ENCODE results near the gene CPSF4L.
A peak's percentile ranks its signal among the peaks of the same experiment; 100 is the strongest.

The CPSF4L gene

DNA sequence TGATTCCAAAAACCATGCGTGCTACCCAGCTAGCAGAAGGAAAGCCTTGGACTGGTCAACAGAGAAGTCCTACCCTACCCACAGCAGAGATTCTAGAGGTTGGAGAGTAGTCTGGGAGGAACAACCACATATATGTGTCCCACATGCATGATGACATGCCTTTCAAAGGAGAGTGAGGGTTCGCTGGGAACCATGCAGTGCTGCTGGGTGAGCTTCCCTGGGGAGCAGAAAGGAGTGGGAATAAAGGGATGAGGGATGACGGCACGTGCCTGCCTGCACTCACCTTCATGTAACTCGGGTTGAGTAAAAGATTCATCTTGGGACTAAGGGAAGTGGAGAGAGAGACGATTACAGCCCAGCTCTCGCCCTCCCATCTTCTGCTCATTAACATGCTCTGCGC is 9.8 kb downstream of the CPSF4L start:
- Mint-ChIP-seq H3K27me3 (peaks cover 0 to 5% of the 10 kb centered on the region in 2 donors), H3K27ac (no peak overlapping the region), H3K36me3 (ENCODE audit: insufficient read depth) (peaks cover 7% of the 10 kb centered on the region), H3K4me1 (ENCODE audit: low read depth in 2 of 2) (peaks cover 0 to 3% of the 10 kb centered on the region in 2 donors), H3K9me3 (no peaks in the 10 kb centered on the region), H3K4me3 (no peak overlapping the region)
- ATAC-seq (replicated peaks) (no peak), DNase-seq (no peak)

DNA sequence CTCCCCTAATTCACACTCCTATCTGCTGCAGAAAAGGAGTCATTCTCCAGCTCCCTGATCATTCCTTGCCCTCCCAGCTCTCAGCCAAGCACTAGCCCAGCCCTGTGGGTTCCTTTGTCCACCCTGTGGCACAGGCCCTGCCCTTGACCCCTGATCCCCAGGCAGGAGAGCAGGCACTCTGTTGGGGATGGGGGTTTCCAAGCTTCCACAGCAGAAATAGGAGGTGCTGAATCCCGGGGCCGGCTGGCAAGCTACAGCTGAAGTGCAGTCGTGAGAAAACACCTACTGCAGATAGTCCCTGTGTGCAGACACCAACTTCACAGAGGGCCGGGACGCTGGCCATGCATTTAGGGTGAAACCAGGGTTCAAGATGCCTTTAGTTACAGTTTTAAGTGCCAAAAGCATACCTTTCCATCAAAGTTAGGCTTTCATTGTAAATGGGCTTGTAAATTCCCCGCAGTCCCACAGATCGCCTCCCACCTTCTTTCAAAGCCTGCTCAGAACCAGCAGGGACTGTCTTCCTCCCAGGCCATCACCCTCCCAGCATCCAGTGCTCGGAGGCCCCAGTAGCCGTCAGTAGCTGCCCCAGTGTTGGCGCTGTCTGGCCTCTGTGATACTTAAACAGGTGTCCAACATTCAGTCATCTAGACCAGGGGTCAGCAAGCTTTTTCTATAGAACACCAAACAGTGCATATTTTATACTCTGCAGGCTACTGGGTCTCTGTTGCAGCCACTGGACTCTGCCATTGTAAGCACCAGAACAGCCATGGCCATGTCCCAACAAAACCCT is 10.6 kb downstream of the CPSF4L start:
- H3K9me3 Mint-ChIP-seq: no peaks in the 10 kb centered on the region
- H3K36me3 Mint-ChIP-seq (ENCODE audit: insufficient read depth): peaks cover 10% of the 10 kb centered on the region
- H3K4me1 Mint-ChIP-seq (ENCODE audit: low read depth in 2 of 2): peaks cover 0 to 3% of the 10 kb centered on the region in 2 donors
- H3K4me3 Mint-ChIP-seq: no peak overlapping the region
- DNase-seq (no peak), ATAC-seq (replicated peaks) (no peak)
- H3K27me3 Mint-ChIP-seq: peaks cover 0 to 5% of the 10 kb centered on the region in 2 donors
- peak overlapping the region; percentile 59 to 72 for H3K27ac Mint-ChIP-seq

DNA sequence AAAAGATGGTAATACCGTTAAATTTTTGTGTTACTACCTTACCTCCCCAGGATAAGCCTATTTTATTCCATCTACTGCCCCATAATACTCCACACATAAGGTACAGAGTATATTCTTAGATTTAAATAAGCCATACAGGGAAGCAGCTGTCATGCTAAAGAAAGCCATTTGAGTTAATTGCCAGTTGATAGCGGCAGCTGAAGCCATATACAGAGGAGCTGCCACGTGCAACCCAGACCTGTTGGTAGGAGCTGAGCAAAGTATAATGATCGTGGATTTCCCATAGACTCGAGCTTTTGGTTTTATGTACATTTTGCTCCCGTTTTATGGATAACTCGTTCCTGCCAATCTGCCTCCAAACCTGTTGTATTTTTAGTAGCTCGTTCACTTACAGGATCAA is 12.0 kb downstream of the CPSF4L start:
- Mint-ChIP-seq H3K4me3 (no peak overlapping the region), H3K36me3 (ENCODE audit: insufficient read depth) (peaks cover 16% of the 10 kb centered on the region), H3K9me3 (no peaks in the 10 kb centered on the region), H3K27ac (no peak overlapping the region), H3K4me1 (ENCODE audit: low read depth in 2 of 2) (no peaks in the 10 kb centered on the region), H3K27me3 (no peaks in the 10 kb centered on the region)
- no peak for ATAC-seq (replicated peaks)
- no peak for DNase-seq

DNA sequence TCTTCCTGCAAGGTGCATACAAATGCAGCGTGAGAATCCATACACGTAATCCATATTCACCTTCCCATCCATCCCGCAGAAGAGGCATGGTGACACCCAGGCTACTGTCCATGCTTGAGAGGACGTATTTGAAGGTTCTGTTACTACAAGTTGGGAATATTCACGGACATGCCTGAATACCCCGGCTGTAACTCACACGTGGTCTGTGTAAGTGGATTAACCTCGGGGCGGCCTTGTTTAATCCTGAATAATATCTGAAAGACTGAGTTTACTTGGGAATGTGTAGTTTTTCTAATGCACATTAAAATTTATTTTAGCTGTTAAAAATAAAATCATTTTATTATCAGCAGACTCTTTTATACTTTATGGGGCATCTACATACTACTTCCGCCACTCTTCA is 13.1 kb downstream of the CPSF4L start:
- Mint-ChIP-seq H3K36me3 (ENCODE audit: insufficient read depth) (peaks cover 28% of the 10 kb centered on the region), H3K9me3 (no peaks in the 10 kb centered on the region), H3K27me3 (no peaks in the 10 kb centered on the region), H3K4me3 (no peak overlapping the region), H3K27ac (no peak overlapping the region), H3K4me1 (ENCODE audit: low read depth in 2 of 2) (no peaks in the 10 kb centered on the region)
- ATAC-seq (replicated peaks) (no peak), DNase-seq (no peak)

DNA sequence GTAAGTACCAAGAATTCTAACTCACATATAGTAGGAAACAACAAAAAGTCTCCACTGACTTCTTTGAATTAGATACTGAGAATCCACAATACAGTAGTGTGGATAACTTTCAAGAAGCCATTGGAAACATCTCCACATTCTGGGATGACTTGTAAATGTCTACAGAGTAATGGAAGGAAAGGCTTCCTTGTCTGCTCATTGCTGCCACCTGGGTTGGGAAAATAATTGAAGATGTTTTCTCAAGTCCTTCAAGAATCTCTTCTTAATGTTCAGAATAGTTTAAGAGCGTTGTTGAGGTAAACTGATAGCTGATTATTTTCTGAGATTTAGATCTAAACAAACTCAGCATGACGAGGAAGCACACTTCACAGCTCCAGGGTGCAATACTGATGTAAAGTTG is 14.0 kb downstream of the CPSF4L start:
- Mint-ChIP-seq H3K4me1 (ENCODE audit: low read depth in 2 of 2) (no peaks in the 10 kb centered on the region), H3K27ac (peak overlapping the region in 1 of 2 donors; percentile 8)

DNA sequence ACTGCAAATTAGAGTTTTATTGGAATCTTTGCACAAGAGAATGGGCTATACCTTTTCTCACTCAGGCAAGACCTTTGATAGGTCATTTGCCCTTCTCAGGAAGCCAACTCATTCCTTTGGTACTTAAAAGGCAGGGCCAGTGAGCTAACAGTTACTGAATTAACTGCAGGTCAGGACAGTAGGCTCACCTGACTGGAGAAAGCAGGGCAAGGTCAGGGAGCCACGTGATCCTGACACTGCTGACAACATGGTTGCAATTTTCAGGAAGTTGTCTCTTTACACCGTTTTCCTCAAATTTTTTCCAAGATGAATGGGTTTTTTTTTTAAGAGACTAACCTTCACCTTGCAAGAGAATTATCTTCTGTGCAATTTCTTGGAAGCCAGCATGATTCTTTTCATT is 21.1 kb downstream of the CPSF4L start:
- ATAC-seq (replicated peaks) (no peak), DNase-seq (no peak)
- peaks cover 12 to 17% of the 10 kb centered on the region in 2 donors for H3K4me1 Mint-ChIP-seq (ENCODE audit: low read depth in 2 of 2)
- H3K4me3 Mint-ChIP-seq: no peak overlapping the region
- H3K9me3 Mint-ChIP-seq: no peaks in the 10 kb centered on the region
- H3K36me3 Mint-ChIP-seq (ENCODE audit: insufficient read depth): peaks cover 24% of the 10 kb centered on the region
- no peaks in the 10 kb centered on the region for H3K27me3 Mint-ChIP-seq
- H3K27ac Mint-ChIP-seq: no peak overlapping the region

More for the DNA sequence above, 14.0 kb downstream of the CPSF4L start:
- Mint-ChIP-seq H3K27me3 (no peaks in the 10 kb centered on the region), H3K36me3 (ENCODE audit: insufficient read depth) (peaks cover 32% of the 10 kb centered on the region), H3K4me3 (no peak overlapping the region), H3K9me3 (no peaks in the 10 kb centered on the region)
- ATAC-seq (replicated peaks): no peak
- DNase-seq: no peak

DNA sequence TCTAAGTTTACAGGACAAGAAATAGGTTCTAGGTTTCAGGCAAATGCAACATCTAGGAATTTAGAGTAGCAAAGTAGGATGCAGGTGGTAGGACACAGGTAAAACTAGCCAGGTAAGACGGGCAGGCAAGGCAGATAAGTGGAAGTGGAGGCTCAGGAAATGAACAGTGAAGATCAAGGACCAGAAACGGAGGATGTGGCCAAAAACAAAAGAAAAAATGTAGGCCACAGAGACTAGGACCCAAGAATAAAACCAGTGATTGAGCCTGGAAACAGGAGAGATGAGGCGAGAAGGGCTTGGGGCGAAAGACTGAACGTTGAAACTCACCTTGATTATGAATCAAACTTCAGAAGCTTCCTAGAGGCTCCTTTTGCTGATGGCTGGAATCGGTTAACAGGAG is 24.0 kb downstream of the CPSF4L start:
- H3K27me3 Mint-ChIP-seq: no peaks in the 10 kb centered on the region
- peaks cover 25 to 27% of the 10 kb centered on the region in 2 donors for H3K4me1 Mint-ChIP-seq (ENCODE audit: low read depth in 2 of 2)
- H3K36me3 Mint-ChIP-seq (ENCODE audit: insufficient read depth): peaks cover 9% of the 10 kb centered on the region
- H3K27ac Mint-ChIP-seq: peak overlapping the region; percentile 9 to 63
- no peaks in the 10 kb centered on the region for H3K9me3 Mint-ChIP-seq
- ATAC-seq (replicated peaks): peak; percentile 44
- H3K4me3 Mint-ChIP-seq: peak overlapping the region; percentile 7 to 40
- no peak for DNase-seq

DNA sequence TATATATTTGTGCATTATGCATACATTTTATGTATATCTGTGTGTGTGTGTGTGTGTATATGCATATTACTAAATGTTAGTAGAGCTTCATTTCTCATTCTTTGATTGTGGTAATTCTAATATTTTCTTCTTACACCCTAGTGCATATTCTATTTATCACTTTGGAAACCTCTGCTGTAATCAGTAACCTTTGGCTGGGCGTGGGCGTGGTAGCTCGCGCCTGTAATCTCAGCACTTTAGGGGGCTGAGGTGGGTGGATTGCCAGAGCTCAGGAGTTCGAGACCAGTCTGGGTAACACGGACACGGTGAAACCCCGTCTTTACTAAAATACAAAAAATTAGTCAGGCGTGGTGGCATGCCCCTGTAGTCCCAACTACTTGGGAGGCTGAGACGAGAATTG is 26.9 kb downstream of the CPSF4L start:
- H3K27me3 Mint-ChIP-seq: no peaks in the 10 kb centered on the region
- peaks cover 25% of the 10 kb centered on the region for H3K36me3 Mint-ChIP-seq (ENCODE audit: insufficient read depth)
- ATAC-seq (replicated peaks): no peak
- DNase-seq: no peak
- H3K4me1 Mint-ChIP-seq (ENCODE audit: low read depth in 2 of 2): peaks cover 39 to 42% of the 10 kb centered on the region in 2 donors
- no peak overlapping the region for H3K27ac Mint-ChIP-seq
- H3K4me3 Mint-ChIP-seq: no peak overlapping the region
- no peaks in the 10 kb centered on the region for H3K9me3 Mint-ChIP-seq

DNA sequence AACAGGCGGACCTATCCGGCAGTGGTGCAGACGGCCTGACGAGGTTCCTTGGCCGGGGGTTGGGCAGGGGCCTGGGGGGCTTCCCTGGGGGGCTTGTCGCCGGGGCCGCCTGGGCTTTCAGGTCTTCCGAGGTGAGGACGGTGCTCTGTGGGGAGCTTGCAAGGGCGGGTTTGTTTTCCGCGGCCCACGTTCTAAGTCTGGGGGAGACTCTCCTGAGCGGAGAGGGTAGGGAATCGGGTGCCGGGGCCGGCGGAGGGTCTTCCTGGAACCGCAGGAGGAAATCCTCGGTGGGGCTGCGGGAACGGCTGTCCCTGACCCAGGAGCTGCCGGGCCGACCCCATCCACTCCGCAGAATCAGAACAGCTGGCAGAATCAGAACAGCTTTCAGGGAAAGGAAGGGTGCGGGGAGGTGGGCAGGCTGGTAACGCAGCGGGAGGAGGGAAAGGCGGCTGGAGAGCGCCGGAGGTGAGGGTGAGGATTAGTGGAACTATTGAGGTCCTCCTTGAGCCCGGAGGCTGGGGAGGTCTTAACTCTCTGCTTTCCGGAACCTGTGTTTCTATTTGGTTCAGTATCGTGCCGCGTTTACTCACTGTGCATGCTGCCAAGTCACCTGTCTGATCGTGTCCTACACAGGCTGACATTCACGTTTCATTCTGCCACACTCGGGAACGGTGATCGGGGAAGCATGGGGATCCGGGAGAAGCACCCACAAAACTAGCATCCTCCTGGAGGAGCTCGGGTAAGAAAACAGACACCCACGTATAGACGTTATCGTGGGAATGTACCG is 28.9 kb downstream of the CPSF4L start:
- DNase-seq: peak in 1 of 3 experiments; percentile 4
- Mint-ChIP-seq H3K27me3 (no peaks in the 10 kb centered on the region), H3K4me3 (peak overlapping the region; percentile 94 to 95), H3K9me3 (no peaks in the 10 kb centered on the region), H3K27ac (peak overlapping the region; percentile 97), H3K36me3 (ENCODE audit: insufficient read depth) (peaks cover 25% of the 10 kb centered on the region), H3K4me1 (ENCODE audit: low read depth in 2 of 2) (peaks cover 50 to 54% of the 10 kb centered on the region in 2 donors)
- ATAC-seq (replicated peaks): peak; percentile 46

DNA sequence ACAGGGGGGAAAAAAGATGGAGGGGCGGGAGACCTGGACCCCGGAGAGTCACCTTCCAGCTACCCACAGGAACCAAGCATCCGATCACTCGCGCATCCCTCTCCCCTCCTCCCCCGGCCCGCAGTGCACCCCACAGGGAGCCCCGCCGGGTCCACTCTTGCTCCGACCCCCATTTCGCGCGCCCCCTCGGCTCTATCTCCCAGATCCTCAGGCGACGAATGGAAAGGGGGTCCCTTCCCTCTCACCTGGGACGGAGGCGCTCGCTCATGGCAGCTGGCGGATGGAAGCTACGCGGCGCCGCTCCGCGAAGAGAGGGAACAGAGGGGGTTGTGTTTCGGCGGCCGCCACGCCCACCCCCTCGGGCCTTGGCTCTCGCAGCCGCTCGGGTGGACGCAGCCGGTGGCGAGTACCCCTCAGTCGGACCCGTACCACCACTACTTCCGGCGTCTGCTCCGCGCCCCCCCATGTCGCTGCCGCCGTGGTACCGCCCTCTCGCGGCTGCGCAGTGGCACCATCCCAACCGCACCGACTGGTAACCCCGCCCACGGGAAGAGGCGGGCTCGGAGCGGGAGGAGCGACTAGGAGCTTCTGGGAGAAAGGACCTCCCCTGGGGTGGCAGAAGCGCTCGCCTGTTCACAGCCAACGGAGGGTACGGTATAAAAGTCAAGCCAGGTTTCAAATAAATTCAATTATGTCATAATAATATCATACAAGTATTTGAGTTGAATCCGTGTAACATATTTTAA is 29.7 kb downstream of the CPSF4L start:
- H3K27ac Mint-ChIP-seq: peak overlapping the region; percentile 97
- H3K4me1 Mint-ChIP-seq (ENCODE audit: low read depth in 2 of 2): peaks cover 53 to 55% of the 10 kb centered on the region in 2 donors
- peaks cover 25% of the 10 kb centered on the region for H3K36me3 Mint-ChIP-seq (ENCODE audit: insufficient read depth)
- H3K9me3 Mint-ChIP-seq: no peaks in the 10 kb centered on the region
- DNase-seq (peak; percentile 96 to 98 (median 97)), ATAC-seq (replicated peaks) (peak; percentile 89)
- no peaks in the 10 kb centered on the region for H3K27me3 Mint-ChIP-seq
- H3K4me3 Mint-ChIP-seq: peak overlapping the region; percentile 94 to 95

DNA sequence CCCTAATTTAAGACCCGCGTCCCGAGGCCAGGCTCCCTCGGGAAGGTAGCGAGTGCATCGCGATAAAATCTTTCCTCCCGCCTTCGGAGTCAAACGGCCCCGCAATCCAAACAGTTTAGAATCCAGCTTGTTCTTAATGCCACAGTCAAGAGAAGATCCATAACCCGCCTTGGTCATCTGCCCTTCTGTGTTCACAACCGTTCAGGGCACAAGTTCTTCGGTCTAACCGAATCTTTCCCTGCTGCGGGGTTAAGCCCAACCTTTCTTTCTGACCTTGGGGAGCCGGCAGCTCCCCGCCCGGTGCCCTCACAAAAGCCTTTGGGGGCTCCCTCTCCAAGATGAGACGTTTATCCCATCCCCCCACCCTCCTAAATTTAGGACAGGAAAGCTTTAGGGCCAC is 30.3 kb downstream of the CPSF4L start:
- Mint-ChIP-seq H3K27ac (peak overlapping the region; percentile 97), H3K4me1 (ENCODE audit: low read depth in 2 of 2) (peaks cover 56 to 59% of the 10 kb centered on the region in 2 donors), H3K4me3 (peak overlapping the region; percentile 94 to 95), H3K9me3 (no peaks in the 10 kb centered on the region), H3K27me3 (no peaks in the 10 kb centered on the region), H3K36me3 (ENCODE audit: insufficient read depth) (peaks cover 30% of the 10 kb centered on the region)
- DNase-seq (peak in 1 of 3 experiments; percentile 8), ATAC-seq (replicated peaks) (no peak)

DNA sequence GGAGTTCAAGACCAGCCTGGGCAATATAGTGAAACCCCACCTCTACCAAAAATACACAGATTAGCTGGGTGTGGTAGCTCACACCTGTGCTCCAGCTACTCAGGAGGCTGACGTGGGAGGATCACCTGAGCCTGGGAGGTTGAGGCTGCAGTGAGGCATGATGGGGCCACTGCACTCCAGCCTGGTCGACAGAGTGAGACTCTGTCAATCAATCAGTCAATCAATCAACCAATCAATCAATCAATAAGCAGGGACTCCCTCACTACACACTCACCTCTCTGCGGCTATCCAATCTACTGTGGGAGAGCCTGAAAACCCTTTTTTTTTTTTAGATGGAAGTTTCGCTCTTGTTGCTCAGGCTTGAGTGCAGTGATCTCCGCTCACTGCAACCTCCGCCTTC is 31.6 kb downstream of the CPSF4L start:
- H3K4me1 Mint-ChIP-seq (ENCODE audit: low read depth in 2 of 2): peaks cover 53 to 61% of the 10 kb centered on the region in 2 donors
- H3K36me3 Mint-ChIP-seq (ENCODE audit: insufficient read depth): peaks cover 29% of the 10 kb centered on the region
- peak overlapping the region; percentile 94 to 95 for H3K4me3 Mint-ChIP-seq
- no peak for DNase-seq
- no peak for ATAC-seq (replicated peaks)
- peak overlapping the region; percentile 97 for H3K27ac Mint-ChIP-seq
- no peaks in the 10 kb centered on the region for H3K27me3 Mint-ChIP-seq
- H3K9me3 Mint-ChIP-seq: no peaks in the 10 kb centered on the region

DNA sequence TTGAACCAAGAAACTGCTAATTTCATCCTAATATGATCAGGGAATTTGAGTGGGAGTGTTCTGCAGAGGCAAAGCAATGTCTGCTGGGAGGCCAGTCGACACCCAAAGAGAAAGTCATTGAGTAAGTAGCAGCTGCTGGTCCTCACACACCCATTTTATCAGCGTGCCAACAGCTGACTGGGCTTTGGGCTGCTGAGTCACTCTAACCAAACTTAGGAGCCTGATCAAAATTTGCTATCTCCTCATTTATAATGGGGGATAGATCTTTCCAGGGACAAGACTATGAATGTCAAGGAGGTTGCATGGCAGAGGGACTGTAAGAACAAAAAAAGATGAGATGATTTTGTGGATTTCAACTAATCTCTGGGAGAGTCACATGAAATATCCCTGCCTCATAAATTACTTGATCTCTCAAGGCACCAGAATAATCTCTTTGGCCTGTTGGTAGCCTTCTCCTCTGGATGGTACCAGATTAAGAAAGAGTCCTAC is 32.9 kb downstream of the CPSF4L start:
- peak in 1 of 3 experiments; percentile 10 for DNase-seq
- H3K4me3 Mint-ChIP-seq: peak overlapping the region; percentile 36 to 51

More for the DNA sequence above, 32.9 kb downstream of the CPSF4L start:
- no peaks in the 10 kb centered on the region for H3K27me3 Mint-ChIP-seq
- H3K9me3 Mint-ChIP-seq: no peaks in the 10 kb centered on the region
- peaks cover 30% of the 10 kb centered on the region for H3K36me3 Mint-ChIP-seq (ENCODE audit: insufficient read depth)
- ATAC-seq (replicated peaks): no peak
- peaks cover 56 to 66% of the 10 kb centered on the region in 2 donors for H3K4me1 Mint-ChIP-seq (ENCODE audit: low read depth in 2 of 2)
- H3K27ac Mint-ChIP-seq: peak overlapping the region; percentile 68 to 80
